Type B pancreatic cell (in vitro differentiated cells): ENCODE data around the gene ADRA2B. TPM values are rescaled to one million over a fixed set of nuclear protein-coding genes. Genes with fewer than 3 reads are reported as not detected.

Experiments used
- DNase-seq: peaks from one replicate; pipeline ENCODE4 v3.0.0; 2021; ENCODE audit warnings: mixed read lengths; ENCODE audit not compliant: unreplicated experiment; ENCODE audit errors: extremely low spot score
- H3K27ac Mint-ChIP-seq: 2 replicates; pipeline ENCODE4 v1.8.0; 2021; ENCODE audit warnings: mild to moderate bottlenecking, mixed read lengths
- H3K27me3 Mint-ChIP-seq: 2 replicates; pipeline ENCODE4 v1.8.0; 2021; ENCODE audit warnings: mixed read lengths
- H3K36me3 Mint-ChIP-seq: 2 replicates; pipeline ENCODE4 v1.8.0; 2021; ENCODE audit warnings: mixed read lengths
- H3K4me1 Mint-ChIP-seq: one replicate; pipeline ENCODE4 v1.8.0; 2021; ENCODE audit warnings: mixed read lengths; ENCODE audit not compliant: unreplicated experiment
- H3K4me3 Mint-ChIP-seq: 2 replicates; pipeline ENCODE4 v1.8.0; 2021; ENCODE audit warnings: mild to moderate bottlenecking, mixed read lengths
- H3K9me3 Mint-ChIP-seq: 2 replicates; pipeline ENCODE4 v1.8.0; 2021; ENCODE audit warnings: mixed read lengths
- CTCF ChIP-seq: fragments of 200-600 bp; sonication (generic); conservative IDR thresholded peaks from 2 replicates; pipeline ENCODE4 v1.5.0; 2021; ENCODE audit warnings: antibody characterized with exemption, mild to moderate bottlenecking
- total RNA-seq: library from RNA; stranded (reverse); gene quantifications from 2 replicates; pipeline ENCODE4 v1.2.1, GENCODE V29; 2021; ENCODE audit warnings: low replicate concordance

The ADRA2B gene
- total RNA-seq, 1 donor from 2014 or later, result 2.4 TPM

GRCh38 chr2:96103761-96104486 lies 12.4 kb downstream of the ADRA2B start:
- Mint-ChIP-seq H3K9me3 (peaks cover 6% of the 10 kb centered on the region), H3K4me1 (peaks cover 10% of the 10 kb centered on the region), H3K4me3 (no peak overlapping the region), H3K36me3 (no peaks in the 10 kb centered on the region), H3K27ac (no peak overlapping the region), H3K27me3 (no peaks in the 10 kb centered on the region)
- no peak for TF ChIP-seq CTCF
- peak; percentile 37 for DNase-seq

- H3K4me3 Mint-ChIP-seq, result no peak overlapping the region
- no peak overlapping the region for H3K27ac Mint-ChIP-seq
- H3K27me3 Mint-ChIP-seq, result no peaks in the 10 kb centered on the region
- peaks cover 5% of the 10 kb centered on the region for H3K4me1 Mint-ChIP-seq
- no peaks in the 10 kb centered on the region for H3K36me3 Mint-ChIP-seq
- H3K9me3 Mint-ChIP-seq, result peaks cover 6% of the 10 kb centered on the region
- TF ChIP-seq CTCF, result no peak
- peak; percentile 58 for DNase-seq
Observed at GRCh38 chr2:96103187-96103601, 13.2 kb downstream of the ADRA2B start.

GRCh38 chr2:96102596-96103186 lies 13.7 kb downstream of the ADRA2B start:
- TF ChIP-seq CTCF, result no peak
- H3K27ac Mint-ChIP-seq, result no peak overlapping the region
- H3K27me3 Mint-ChIP-seq, result no peaks in the 10 kb centered on the region
- H3K4me3 Mint-ChIP-seq, result no peak overlapping the region
- H3K4me1 Mint-ChIP-seq, result peaks cover under 1% of the 10 kb centered on the region
- peaks cover 6% of the 10 kb centered on the region for H3K9me3 Mint-ChIP-seq
- no peaks in the 10 kb centered on the region for H3K36me3 Mint-ChIP-seq
- DNase-seq, result peak; percentile 39

GRCh38 chr2:96100893-96101304 lies 15.5 kb downstream of the ADRA2B start:
- no peak for TF ChIP-seq CTCF
- no peak overlapping the region for H3K4me3 Mint-ChIP-seq
- H3K4me1 Mint-ChIP-seq, result no peaks in the 10 kb centered on the region
- H3K27ac Mint-ChIP-seq, result no peak overlapping the region
- no peaks in the 10 kb centered on the region for H3K36me3 Mint-ChIP-seq
- peaks cover 6% of the 10 kb centered on the region for H3K9me3 Mint-ChIP-seq
- no peaks in the 10 kb centered on the region for H3K27me3 Mint-ChIP-seq
- DNase-seq, result no peak

- Mint-ChIP-seq H3K27me3 (no peaks in the 10 kb centered on the region), H3K36me3 (peaks cover 5% of the 10 kb centered on the region), H3K9me3 (peaks cover 9% of the 10 kb centered on the region), H3K27ac (no peak overlapping the region), H3K4me1 (peaks cover 3% of the 10 kb centered on the region), H3K4me3 (no peak overlapping the region)
- TF ChIP-seq CTCF, result no peak
- peak; percentile 62 for DNase-seq
Observed at GRCh38 chr2:96099861-96100798, 16.2 kb downstream of the ADRA2B start.
